ENCODE data around the gene ANKMY1. TPM values are rescaled to one million over a fixed set of nuclear protein-coding genes. Genes with fewer than 3 reads are reported as not detected.

The ANKMY1 gene
- total and polyA plus RNA-seq, 2 of the 13 experiments (the other 11 are each of a cell fraction or from before 2014, with no cell fraction given): 11.7 to 18.8 TPM

- TF ChIP-seq POGK (CRISPR knock-in tag; conservative IDR thresholded peaks at IDR 0.05) (no peak), ZNF251 (CRISPR knock-in tag; IDR thresholded peaks at IDR 0.05) (no peak), ZSCAN9 (CRISPR knock-in tag; IDR thresholded peaks at IDR 0.05; ENCODE audit: borderline replicate concordance) (0 out of 2 replicates have a peak, but pooled peaks have one; percentile 56), IRF2 (CRISPR knock-in tag; IDR thresholded peaks at IDR 0.05) (no peak), SPEN (CRISPR knock-in tag; IDR thresholded peaks at IDR 0.05; ENCODE audit: low read depth) (0 out of 2 replicates have a peak, but pooled peaks have one; percentile 38), ZNF234 (CRISPR knock-in tag; conservative IDR thresholded peaks at IDR 0.05) (no peak), ZNF513 (CRISPR knock-in tag; conservative IDR thresholded peaks at IDR 0.05) (no peak), AKAP8 (CRISPR knock-in tag; IDR thresholded peaks at IDR 0.05) (0 out of 2 replicates have a peak, but pooled peaks have one; percentile 30), KLF16 (CRISPR knock-in tag; IDR thresholded peaks at IDR 0.05) (peak in 1 of 2 experiments; percentile 53; a peak in 1 of 4 replicates), TEAD3 (CRISPR knock-in tag; optimal IDR thresholded peaks at IDR 0.05; ENCODE audit: borderline replicate concordance) (peak; percentile 64), ZNF614 (CRISPR knock-in tag; IDR thresholded peaks at IDR 0.05; ENCODE audit: borderline replicate concordance) (peak; percentile 66; the same call in 1 of the 2 replicates), TCF12 (IDR thresholded peaks at IDR 0.05) (no peak), TCF12 (CRISPR knock-in tag; IDR thresholded peaks at IDR 0.05) (no peak; the same call in 1 of the 2 replicates), PRDM4 (CRISPR knock-in tag; IDR thresholded peaks at IDR 0.05; ENCODE audit: borderline replicate concordance) (no peak), GATAD2A (CRISPR knock-in tag; IDR thresholded peaks at IDR 0.05) (peak; percentile 31; the same call in 1 of the 2 replicates), IKZF5 (CRISPR knock-in tag; IDR thresholded peaks at IDR 0.05) (peak; percentile 70; the same call in 1 of the 2 replicates), HDAC6 (IDR thresholded peaks at IDR 0.05; ENCODE audit: low read depth, low read length) (no peak), SOX13 (IDR thresholded peaks at IDR 0.05) (no peak), SOX13 (CRISPR knock-in tag; conservative IDR thresholded peaks at IDR 0.05 in 1 of 2, IDR thresholded peaks at IDR 0.05 in 1 of 2) (0 out of 4 replicates have a peak, but pooled peaks of 1 of the 2 experiments have one; percentile 30), SP5 (CRISPR knock-in tag; IDR thresholded peaks at IDR 0.05; ENCODE audit: borderline replicate concordance, low read depth) (no peak), NCOA1 (CRISPR knock-in tag; IDR thresholded peaks at IDR 0.05) (no peak), HMGA1 (CRISPR knock-in tag; conservative IDR thresholded peaks at IDR 0.05) (no peak), BRCA1 (CRISPR knock-in tag; IDR thresholded peaks at IDR 0.05) (no peak), CENPT (CRISPR knock-in tag; IDR thresholded peaks at IDR 0.05; ENCODE audit: low read depth) (no peak)
Observed at GRCh38 chr2:240513549-240514287, 44.1 kb downstream of the ANKMY1 start (continued).

All from HepG2 (cell line).